Measurements from ENCODE around the gene INPP5A. TPM values are rescaled to one million over a fixed set of nuclear protein-coding genes. Genes with fewer than 3 reads are reported as not detected.

INPP5A gene
- total and polyA plus RNA-seq, 4 donors, result 12.4 to 39.9 (median 28.2) TPM

GRCh38 chr10:132675031-132675740, 137.6 kb downstream of the INPP5A start:
- DNase-seq (peak in 1 of 3 donors; percentile 2), ATAC-seq (ENCODE audit: insufficient read depth, low FRiP score) (no peak)
- TF ChIP-seq CTCF (IDR thresholded peaks at IDR 0.05; ENCODE audit: control extremely low read depth, extremely low read depth), result no peak
- Histone ChIP-seq H3K9me3 (ENCODE audit: control insufficient read depth in 4 of 4, insufficient read depth in 3 of 4, low read length in 3 of 4) (peaks cover 0 to 3% (median 0%) of the 10 kb centered on the region in 4 donors), H3K27me3 (ENCODE audit: control insufficient read depth in 3 of 3, insufficient read depth in 3 of 3, low read length in 2 of 3) (no peaks in the 10 kb centered on the region), H3K4me3 (no peak overlapping the region), H3K27ac (ENCODE audit: low read depth in 1 of 2, low read length in 1 of 2) (no peak overlapping the region), H3K4me1 (ENCODE audit: control insufficient read depth in 5 of 5, insufficient read depth in 5 of 5, low read length in 5 of 5) (peaks cover 0 to 13% (median 0%) of the 10 kb centered on the region in 5 donors), H3K36me3 (ENCODE audit: control insufficient read depth in 4 of 4, insufficient read depth in 4 of 4, low read length in 4 of 4) (peaks cover 0 to 5% (median 2%) of the 10 kb centered on the region in 4 donors), H3K9ac (ENCODE audit: insufficient read depth in 1 of 2, low read length in 2 of 2) (no peak overlapping the region)
- 93 to 97% methylated on average over 23 of the region's 23 CpGs for WGBS, 2 donors

GRCh38 chr10:132676193-132676891, 138.8 kb downstream of the INPP5A start:
- TF ChIP-seq CTCF (IDR thresholded peaks at IDR 0.05; ENCODE audit: control extremely low read depth, extremely low read depth), result no peak
- peaks cover 0 to 3% (median 0%) of the 10 kb centered on the region in 4 donors for H3K9me3 ChIP-seq (ENCODE audit: control insufficient read depth in 4 of 4, insufficient read depth in 3 of 4, low read length in 3 of 4)
- WGBS, 2 donors, result 92 to 95% methylated on average over 17 of the region's 17 CpGs
- no peak overlapping the region for H3K27ac ChIP-seq (ENCODE audit: low read depth in 1 of 2, low read length in 1 of 2)
- peaks cover 0 to 5% (median 2%) of the 10 kb centered on the region in 4 donors for H3K36me3 ChIP-seq (ENCODE audit: control insufficient read depth in 4 of 4, insufficient read depth in 4 of 4, low read length in 4 of 4)
- H3K4me3 ChIP-seq, result no peak overlapping the region
- H3K4me1 ChIP-seq (ENCODE audit: control insufficient read depth in 5 of 5, insufficient read depth in 5 of 5, low read length in 5 of 5), result peaks cover 0 to 13% (median 0%) of the 10 kb centered on the region in 5 donors
- ATAC-seq (ENCODE audit: insufficient read depth, low FRiP score) (peak; percentile 34), DNase-seq (peak in 1 of 3 donors; percentile 9)
- H3K27me3 ChIP-seq (ENCODE audit: control insufficient read depth in 3 of 3, insufficient read depth in 3 of 3, low read length in 2 of 3), result no peaks in the 10 kb centered on the region
- H3K9ac ChIP-seq (ENCODE audit: insufficient read depth in 1 of 2, low read length in 2 of 2), result no peak overlapping the region

GRCh38 chr10:132677096-132677472, 139.5 kb downstream of the INPP5A start:
- DNase-seq, result peak in 1 of 3 donors; percentile 6
- Histone ChIP-seq H3K9me3 (ENCODE audit: control insufficient read depth in 4 of 4, insufficient read depth in 3 of 4, low read length in 3 of 4) (peaks cover 0 to 3% (median 0%) of the 10 kb centered on the region in 4 donors), H3K36me3 (ENCODE audit: control insufficient read depth in 4 of 4, insufficient read depth in 4 of 4, low read length in 4 of 4) (peaks cover 0 to 5% (median under 1%) of the 10 kb centered on the region in 4 donors), H3K27me3 (ENCODE audit: control insufficient read depth in 3 of 3, insufficient read depth in 3 of 3, low read length in 2 of 3) (no peaks in the 10 kb centered on the region), H3K27ac (ENCODE audit: low read depth in 1 of 2, low read length in 1 of 2) (no peak overlapping the region), H3K4me1 (ENCODE audit: control insufficient read depth in 5 of 5, insufficient read depth in 5 of 5, low read length in 5 of 5) (peaks cover 0 to 11% (median 0%) of the 10 kb centered on the region in 5 donors), H3K9ac (ENCODE audit: insufficient read depth in 1 of 2, low read length in 2 of 2) (no peak overlapping the region), H3K4me3 (no peak overlapping the region)
- TF ChIP-seq CTCF (IDR thresholded peaks at IDR 0.05; ENCODE audit: control extremely low read depth, extremely low read depth), result no peak
- WGBS, 2 donors, result 94 to 97% methylated on average over 4 of the region's 4 CpGs
- ATAC-seq (ENCODE audit: insufficient read depth, low FRiP score), result no peak
